ENCODE data around the gene SYNGR1. TPM values are rescaled to one million over a fixed set of nuclear protein-coding genes. Genes with fewer than 3 reads are reported as not detected.
"Not testable (repeated sequence)": the region's sequence is repeated elsewhere in the genome, so short reads cannot be mapped to it uniquely, and the experiment has no call there.

SYNGR1 gene
- total and polyA plus RNA-seq, 2 experiments from 2014 or later: 61.8 to 81.9 TPM

- H3K27ac ChIP-seq: no peak overlapping the region
- no peaks in the 10 kb centered on the region for H3K36me3 ChIP-seq
- no peaks in the 10 kb centered on the region for H3K9me3 ChIP-seq (ENCODE audit: low read depth)
- DNase-seq (ENCODE audit: low read depth in 1 of 2, low spot score in 1 of 2): no peak
- peaks cover 7% of the 10 kb centered on the region for H3K4me1 ChIP-seq (ENCODE audit: low read depth)
- no peak overlapping the region for H3K4me3 ChIP-seq
- no peak for TF ChIP-seq CTCF (IDR thresholded peaks at IDR 0.05; ENCODE audit: low read depth, low read length)
- no peaks in the 10 kb centered on the region for H3K27me3 ChIP-seq
These were observed 3.6 kb downstream of the SYNGR1 start for GRCh38 chr22:39353346-39353745.

- Histone ChIP-seq H3K27me3 (no peaks in the 10 kb centered on the region), H3K36me3 (no peaks in the 10 kb centered on the region), H3K4me1 (ENCODE audit: low read depth) (peaks cover 7% of the 10 kb centered on the region), H3K4me3 (no peak overlapping the region), H3K9me3 (ENCODE audit: low read depth) (no peaks in the 10 kb centered on the region), H3K27ac (peak overlapping the region; percentile 52)
- no peak for TF ChIP-seq CTCF (IDR thresholded peaks at IDR 0.05; ENCODE audit: low read depth, low read length)
- no peak for DNase-seq (ENCODE audit: low read depth in 1 of 2, low spot score in 1 of 2)
These were observed 5.3 kb downstream of the SYNGR1 start for GRCh38 chr22:39355080-39355479.

- not testable (repeated sequence) for H3K9me3 ChIP-seq (ENCODE audit: low read depth); DNase-seq (ENCODE audit: low read depth in 1 of 2, low spot score in 1 of 2); H3K36me3 ChIP-seq; H3K27me3 ChIP-seq; H3K4me1 ChIP-seq (ENCODE audit: low read depth); H3K27ac ChIP-seq; H3K4me3 ChIP-seq
These were observed 6.0 kb downstream of the SYNGR1 start for GRCh38 chr22:39355805-39356204.

GRCh38 chr22:39356464-39356863 lies 6.7 kb downstream of the SYNGR1 start:
- Histone ChIP-seq H3K9me3 (ENCODE audit: low read depth) (no peaks in the 10 kb centered on the region), H3K36me3 (no peaks in the 10 kb centered on the region), H3K27ac (no peak overlapping the region), H3K4me1 (ENCODE audit: low read depth) (peaks cover 2% of the 10 kb centered on the region), H3K4me3 (no peak overlapping the region), H3K27me3 (no peaks in the 10 kb centered on the region)
- TF ChIP-seq CTCF (IDR thresholded peaks at IDR 0.05; ENCODE audit: low read depth, low read length): no peak
- no peak for DNase-seq (ENCODE audit: low read depth in 1 of 2, low spot score in 1 of 2)

GRCh38 chr22:39357110-39358108 lies 7.6 kb downstream of the SYNGR1 start:
- H3K9me3 ChIP-seq (ENCODE audit: low read depth); H3K36me3 ChIP-seq; H3K27ac ChIP-seq; H3K27me3 ChIP-seq; H3K4me3 ChIP-seq; H3K4me1 ChIP-seq (ENCODE audit: low read depth); DNase-seq (ENCODE audit: low read depth in 1 of 2, low spot score in 1 of 2): not testable (repeated sequence)

- H3K4me3 ChIP-seq; H3K36me3 ChIP-seq; H3K27me3 ChIP-seq; H3K4me1 ChIP-seq (ENCODE audit: low read depth); DNase-seq (ENCODE audit: low read depth in 1 of 2, low spot score in 1 of 2); H3K9me3 ChIP-seq (ENCODE audit: low read depth): not testable (repeated sequence)
- H3K27ac ChIP-seq: peak overlapping the region; percentile 23
These were observed 8.4 kb downstream of the SYNGR1 start for GRCh38 chr22:39358197-39358596.

- TF ChIP-seq CTCF (IDR thresholded peaks at IDR 0.05; ENCODE audit: low read depth, low read length): no peak
- no peaks in the 10 kb centered on the region for H3K36me3 ChIP-seq
- DNase-seq (ENCODE audit: low read depth in 1 of 2, low spot score in 1 of 2): no peak
- no peaks in the 10 kb centered on the region for H3K27me3 ChIP-seq
- H3K27ac ChIP-seq: no peak overlapping the region
- peaks cover 6% of the 10 kb centered on the region for H3K4me1 ChIP-seq (ENCODE audit: low read depth)
- no peak overlapping the region for H3K4me3 ChIP-seq
- no peaks in the 10 kb centered on the region for H3K9me3 ChIP-seq (ENCODE audit: low read depth)
These were observed 9.9 kb downstream of the SYNGR1 start for GRCh38 chr22:39359659-39360195.

Data from cardiac muscle cell (in vitro differentiated cells and primary cell).